H9 (cell line): ENCODE results near the gene ANK2. TPM values are rescaled to one million over a fixed set of nuclear protein-coding genes. Genes with fewer than 3 reads are reported as not detected.

Experiments used
- DNase-seq: peaks from one replicate; pipeline ENCODE4 v3.0.0-alpha.2; 2017
- H2AFZ ChIP-seq: one replicate; pipeline ENCODE4 v1.6.1; 2013; ENCODE audit warnings: mild to moderate bottlenecking, low read length, control low read depth, moderate library complexity
- H2AK5ac ChIP-seq: 2 replicates; pipeline ENCODE4 v1.6.1; 2013; ENCODE audit warnings: low read length, control low read depth, mixed read lengths; ENCODE audit not compliant: insufficient read length
- H2BK120ac ChIP-seq: one replicate; pipeline ENCODE4 v1.6.1; 2013; ENCODE audit warnings: low read depth, mild to moderate bottlenecking, low read length, control low read depth, inconsistent platforms; ENCODE audit not compliant: poor library complexity, severe bottlenecking
- H2BK12ac ChIP-seq: 2 replicates; pipeline ENCODE4 v1.6.1; 2013; ENCODE audit warnings: low read length, control low read depth, mixed read lengths, low read depth; ENCODE audit not compliant: insufficient read length
- H2BK15ac ChIP-seq: 2 replicates; pipeline ENCODE4 v1.6.1; 2013; ENCODE audit warnings: low read depth, low read length, control low read depth
- H2BK20ac ChIP-seq: one replicate; pipeline ENCODE4 v1.6.1; 2013; ENCODE audit warnings: low read depth, mild to moderate bottlenecking, low read length, control low read depth, inconsistent platforms; ENCODE audit not compliant: poor library complexity, severe bottlenecking
- H2BK5ac ChIP-seq: 2 replicates; pipeline ENCODE4 v1.6.1; 2013; ENCODE audit warnings: low read length, control low read depth, mixed read lengths; ENCODE audit not compliant: insufficient read length
- H3K14ac ChIP-seq: 2 replicates; pipeline ENCODE4 v1.6.1; 2013; ENCODE audit warnings: low read length, control low read depth; ENCODE audit not compliant: insufficient read depth
- H3K18ac ChIP-seq: 2 replicates; pipeline ENCODE4 v1.6.1; 2013; ENCODE audit warnings: low read depth, mild to moderate bottlenecking, mixed read lengths, low read length, control low read depth; ENCODE audit not compliant: insufficient read length
- H3K23ac ChIP-seq: 2 replicates; pipeline ENCODE4 v1.6.1; 2013; ENCODE audit warnings: low read length, control low read depth, mixed read lengths, low read depth; ENCODE audit not compliant: insufficient read length
- H3K23me2 ChIP-seq: 2 replicates; pipeline ENCODE4 v1.6.1; 2013; ENCODE audit warnings: low read depth, mild to moderate bottlenecking, mixed read lengths, low read length, control low read depth; ENCODE audit not compliant: insufficient read length, poor library complexity, severe bottlenecking
- H3K27ac ChIP-seq: 2 replicates; pipeline ENCODE4 v1.5.1; 2013; ENCODE audit warnings: low read length, control low read depth, mixed read lengths, low read depth; ENCODE audit not compliant: insufficient read length
- H3K27me3 ChIP-seq: 2 replicates; pipeline ENCODE4 v1.6.1; 2013; ENCODE audit warnings: low read length, control low read depth, inconsistent platforms; ENCODE audit not compliant: insufficient read depth
- H3K4ac ChIP-seq: 2 replicates; pipeline ENCODE4 v1.6.1; 2013; ENCODE audit warnings: low read depth, mild to moderate bottlenecking, control low read depth, inconsistent platforms, low read length, moderate library complexity
- H3K4me1 ChIP-seq: 2 replicates; pipeline ENCODE4 v1.6.1; 2013; ENCODE audit warnings: low read length, control low read depth, inconsistent platforms; ENCODE audit not compliant: insufficient read depth
- H3K4me2 ChIP-seq: 2 replicates; pipeline ENCODE4 v1.6.1; 2013; ENCODE audit warnings: low read length, control low read depth, mixed read lengths; ENCODE audit not compliant: insufficient read length, insufficient read depth
- H3K56ac ChIP-seq: 2 replicates; pipeline ENCODE4 v1.6.1; 2013; ENCODE audit warnings: low read depth, mild to moderate bottlenecking, mixed read lengths, low read length, control low read depth; ENCODE audit not compliant: insufficient read length
- H3K79me1 ChIP-seq: 2 replicates; pipeline ENCODE4 v1.6.1; 2013; ENCODE audit warnings: low read depth, mild to moderate bottlenecking, moderate library complexity, low read length, control low read depth, inconsistent platforms; ENCODE audit not compliant: insufficient read depth, poor library complexity, severe bottlenecking
- H3K79me2 ChIP-seq: 2 replicates; pipeline ENCODE4 v1.6.1; 2013; ENCODE audit warnings: low read length, control low read depth, inconsistent platforms; ENCODE audit not compliant: insufficient read depth
- H3K9ac ChIP-seq: 2 replicates; pipeline ENCODE4 v1.6.1; 2013; ENCODE audit warnings: low read length, control low read depth, mixed read lengths; ENCODE audit not compliant: insufficient read length; ENCODE audit errors: extremely low read depth
- H3K9me3 ChIP-seq: one replicate; pipeline ENCODE4 v1.6.1; 2013; ENCODE audit warnings: low read depth, low read length, inconsistent platforms; ENCODE audit not compliant: control insufficient read depth
- H3T11ph ChIP-seq: one replicate; pipeline ENCODE4 v1.6.1; 2013; ENCODE audit warnings: mild to moderate bottlenecking, low read length, control low read depth, inconsistent platforms
- H4K20me1 ChIP-seq: one replicate; pipeline ENCODE4 v1.6.1; 2013; ENCODE audit not compliant: control insufficient read depth, insufficient read length, insufficient read depth
- H4K5ac ChIP-seq: 2 replicates; pipeline ENCODE4 v1.6.1; 2013; ENCODE audit warnings: low read depth, mild to moderate bottlenecking, mixed read lengths, low read length, control low read depth; ENCODE audit not compliant: insufficient read length
- H4K8ac ChIP-seq: replicated peaks from 2 replicates; pipeline ENCODE4 v1.6.1; 2013; ENCODE audit warnings: low read length, control low read depth, mixed read lengths, low read depth; ENCODE audit not compliant: insufficient read length
- H4K91ac ChIP-seq: 2 replicates; pipeline ENCODE4 v1.6.1; 2013; ENCODE audit warnings: low read depth, mild to moderate bottlenecking, moderate library complexity, mixed read lengths, low read length, control low read depth; ENCODE audit not compliant: insufficient read length
- H3K27ac Mint-ChIP-seq, 3 experiments: 2 replicates in 2 of 3; 3 replicates in 1 of 3; pipeline ENCODE4 v1.8.0; 2020 to 2021; ENCODE audit warnings: mixed read lengths in 3 of 3, mild to moderate bottlenecking in 1 of 3, moderate library complexity in 1 of 3
- H3K27me3 Mint-ChIP-seq: 2 replicates; pipeline ENCODE4 v1.8.0; 2021; ENCODE audit warnings: low read depth, mild to moderate bottlenecking, moderate library complexity, mixed read lengths
- H3K36me3 Mint-ChIP-seq, 3 experiments: 2 replicates in 2 of 3; 3 replicates in 1 of 3; pipeline ENCODE4 v1.8.0; 2020 to 2021; ENCODE audit warnings: low read depth in 3 of 3, mixed read lengths in 3 of 3; ENCODE audit not compliant: insufficient read depth in 1 of 3
- H3K4me1 Mint-ChIP-seq, 2 experiments: 2 replicates each; pipeline ENCODE4 v1.8.0; 2020; ENCODE audit warnings: mixed read lengths in 2 of 2
- H3K4me3 Mint-ChIP-seq, 2 experiments: 2 replicates in 1 of 2; 3 replicates in 1 of 2; pipeline ENCODE4 v1.8.0; 2020 to 2021; ENCODE audit warnings: mild to moderate bottlenecking in 2 of 2, mixed read lengths in 2 of 2, moderate library complexity in 1 of 2
- H3K9me3 Mint-ChIP-seq, 2 experiments: 2 replicates in 1 of 2; 3 replicates in 1 of 2; pipeline ENCODE4 v1.8.0; 2020; ENCODE audit warnings: mild to moderate bottlenecking in 2 of 2, mixed read lengths in 2 of 2, moderate library complexity in 1 of 2
- CTCF ChIP-seq: fragments of 200-600 bp; sonication (generic); conservative IDR thresholded peaks from 3 replicates; pipeline ENCODE4 v1.8.0; 2021; ENCODE audit warnings: antibody characterized with exemption, mild to moderate bottlenecking
- WGBS: extraction: QIAGEN DNeasy Blood & Tissue Kit; methylation state at CpG from one replicate; pipeline ENCODE4 v1.1.7; 2013; ENCODE audit warnings: missing lambda C conversion rate, low lambda C conversion rate, mixed read lengths; ENCODE audit not compliant: insufficient read length; ENCODE audit errors: extremely low coverage; 5-methylcytosine and 5-hydroxymethylcytosine counted together
- total RNA-seq: library from RNA; stranded (reverse); gene quantifications from 2 replicates; pipeline ENCODE4 v1.2.1, GENCODE V29; 2021

Gene ANK2
- total RNA-seq, 1 experiment from 2014 or later: 36.8 TPM

- peaks cover 8 to 10% of the 10 kb centered on the region in 2 experiments for H3K4me1 Mint-ChIP-seq
- H2BK5ac ChIP-seq: no peak overlapping the region
Measured at GRCh38 chr4:113303315-113303714, 253.9 kb downstream of the ANK2 start.

More at GRCh38 chr4:113303315-113303714, 253.9 kb downstream of the ANK2 start:
- Histone ChIP-seq H4K20me1 (no peaks in the 10 kb centered on the region), H3K27me3 (no peaks in the 10 kb centered on the region), H2BK12ac (no peak overlapping the region), H3K27ac (no peak overlapping the region), H4K91ac (no peak overlapping the region), H3K4me2 (no peak overlapping the region), H3K23ac (no peak overlapping the region), H3K79me2 (no peaks in the 10 kb centered on the region), H3T11ph (no peak overlapping the region), H3K79me1 (no peaks in the 10 kb centered on the region), H3K9ac (no peak overlapping the region), H3K23me2 (no peaks in the 10 kb centered on the region), H3K14ac (no peak overlapping the region), H3K56ac (no peak overlapping the region), H3K4ac (no peak overlapping the region), H2AK5ac (no peak overlapping the region), H4K5ac (no peak overlapping the region), H2BK15ac (no peak overlapping the region), H2BK20ac (no peak overlapping the region), H4K8ac (no peak overlapping the region), H3K18ac (no peak overlapping the region), H2BK120ac (no peak overlapping the region), H2AFZ (no peak overlapping the region), H3K9me3 (no peaks in the 10 kb centered on the region), H3K4me1 (peaks cover 2% of the 10 kb centered on the region; the same call in 1 of the 2 replicates)
- H3K27ac Mint-ChIP-seq: no peak overlapping the region; a peak in 1 of 7 replicates
- no peak for TF ChIP-seq CTCF
- no peak overlapping the region for H3K4me3 Mint-ChIP-seq
- no peaks in the 10 kb centered on the region for H3K9me3 Mint-ChIP-seq
- no peaks in the 10 kb centered on the region for H3K27me3 Mint-ChIP-seq
- H3K36me3 Mint-ChIP-seq: peaks cover 0 to 22% (median 0%) of the 10 kb centered on the region in 3 experiments; a peak in 3 of 7 replicates
- DNase-seq: no peak
- WGBS: no CpG with 5 or more reads among the region's 1 CpG
